Natural killer cell (primary cell): ENCODE results near the gene NCS1. TPM values are rescaled to one million over a fixed set of nuclear protein-coding genes. Genes with fewer than 3 reads are reported as not detected.

ENCODE experiments used
- ATAC-seq, 3 donors: fragments of 150-1000 bp in 2 of 3; fragments of 200-7000 bp in 1 of 3; cut with Tn5 transposase; 1 replicate in 1 of 3; 2 replicates in 2 of 3; pipeline ENCODE4 v1.10.0; 2021; ENCODE audit warnings: mild to moderate bottlenecking in 2 of 3, moderate library complexity in 2 of 3
- DNase-seq, 2 donors: peaks; one replicate each; pipeline versions ENCODE4 v3.0.0 to v3.0.0-alpha.2; 2013 to 2021; ENCODE audit warnings: mixed read lengths in 1 of 2
- H3K27ac ChIP-seq: one replicate; pipeline ENCODE4 v1.5.1; 2013; ENCODE audit warnings: mild to moderate bottlenecking, low read length
- H3K27me3 ChIP-seq: one replicate; pipeline ENCODE4 v1.6.1; 2013; ENCODE audit warnings: low read length; ENCODE audit not compliant: control insufficient read depth, insufficient read depth
- H3K36me3 ChIP-seq: one replicate; pipeline ENCODE4 v1.6.1; 2013; ENCODE audit warnings: low read length; ENCODE audit not compliant: control insufficient read depth, insufficient read depth
- H3K4me1 ChIP-seq: one replicate; pipeline ENCODE4 v1.6.1; 2013; ENCODE audit warnings: low read length; ENCODE audit not compliant: control insufficient read depth, insufficient read depth
- H3K4me3 ChIP-seq: one replicate; pipeline ENCODE4 v1.5.1; 2013; ENCODE audit warnings: low read length
- H3K9me3 ChIP-seq: one replicate; pipeline ENCODE4 v1.6.1; 2013; ENCODE audit warnings: low read length; ENCODE audit not compliant: control insufficient read depth, insufficient read depth
- H3K27ac Mint-ChIP-seq, 2 donors: one replicate each; pipeline ENCODE4 v1.8.0; 2022; ENCODE audit warnings: mild to moderate bottlenecking in 2 of 2, mixed read lengths in 2 of 2, moderate library complexity in 1 of 2
- H3K27me3 Mint-ChIP-seq, 2 donors: one replicate each; pipeline ENCODE4 v1.8.0; 2022; ENCODE audit warnings: low read depth in 2 of 2, mixed read lengths in 2 of 2
- H3K36me3 Mint-ChIP-seq: one replicate; pipeline ENCODE4 v1.8.0; 2022; ENCODE audit warnings: mixed read lengths
- H3K4me1 Mint-ChIP-seq, 2 donors: one replicate each; pipeline ENCODE4 v1.8.0; 2022; ENCODE audit warnings: mixed read lengths in 2 of 2
- H3K4me3 Mint-ChIP-seq: one replicate; pipeline ENCODE4 v1.8.0; 2022; ENCODE audit warnings: mild to moderate bottlenecking, moderate library complexity, mixed read lengths
- H3K9me3 Mint-ChIP-seq, 2 donors: one replicate each; pipeline ENCODE4 v1.8.0; 2022; ENCODE audit warnings: mixed read lengths in 2 of 2
- WGBS: methylation state at CpG from one replicate; pipeline ENCODE4 v1.1.7; 2013; ENCODE audit warnings: missing lambda C conversion rate; ENCODE audit not compliant: insufficient coverage; 5-methylcytosine and 5-hydroxymethylcytosine counted together
- intact Hi-C: fragments of 100-400 bp; cut with micrococcal nuclease; formaldehyde crosslinking; loops from one replicate; pipeline ENCODE4 v1.14.2; 2022
- total RNA-seq, 4 donors: library from RNA; stranded (reverse); fragments of 120-200 nt in 1 of 4; gene quantifications; one replicate each; pipeline versions ENCODE4 v1.2.3 to v1.2.4, GENCODE V29; 2013 to 2022
- TF ChIP-seq, protein P1 (sequence below): fragments of 200-600 bp; IDR thresholded peaks from one replicate; pipeline ENCODE4 v1.8.0; 2022; ENCODE audit warnings: antibody characterized with exemption

The NCS1 gene
- total RNA-seq, 3 donors from 2014 or later (not counting 1 experiment from before 2014, with no cell fraction given), result 1.4 to 2.4 (median 1.5) TPM

DNA sequence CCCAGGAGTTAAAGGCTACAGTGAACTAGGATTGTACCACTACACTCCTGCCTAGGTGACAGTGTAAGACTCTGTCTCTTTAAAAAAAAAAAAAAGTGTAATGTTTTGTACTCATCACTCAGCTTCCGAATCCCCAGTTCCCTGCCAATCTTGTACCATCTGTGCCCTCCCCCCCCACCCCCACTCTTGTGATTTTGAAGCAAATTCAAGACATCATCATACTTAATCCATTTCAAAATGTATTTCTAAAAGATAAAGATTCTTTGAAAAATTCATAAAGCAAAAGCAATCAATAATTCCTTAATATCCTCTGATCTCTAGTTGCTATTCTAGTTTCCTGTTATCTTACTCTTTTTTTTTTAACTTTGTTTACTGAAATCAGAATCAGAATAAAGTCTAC is 58.4 kb downstream of the NCS1 start:
- WGBS, result 57% methylated on average over 1 of the region's 1 CpG
- Histone ChIP-seq H3K4me3 (no peak overlapping the region), H3K27me3 (no peaks in the 10 kb centered on the region), H3K36me3 (no peaks in the 10 kb centered on the region), H3K9me3 (peaks cover 8% of the 10 kb centered on the region), H3K4me1 (no peaks in the 10 kb centered on the region), H3K27ac (no peak overlapping the region)
- Mint-ChIP-seq H3K36me3 (no peaks in the 10 kb centered on the region), H3K9me3 (no peaks in the 10 kb centered on the region), H3K27ac (no peak overlapping the region), H3K4me3 (no peak overlapping the region), H3K4me1 (peaks cover 0 to under 1% of the 10 kb centered on the region in 2 donors), H3K27me3 (no peaks in the 10 kb centered on the region)
- ATAC-seq (no peak), DNase-seq (no peak)
- TF ChIP-seq, protein P1, sequence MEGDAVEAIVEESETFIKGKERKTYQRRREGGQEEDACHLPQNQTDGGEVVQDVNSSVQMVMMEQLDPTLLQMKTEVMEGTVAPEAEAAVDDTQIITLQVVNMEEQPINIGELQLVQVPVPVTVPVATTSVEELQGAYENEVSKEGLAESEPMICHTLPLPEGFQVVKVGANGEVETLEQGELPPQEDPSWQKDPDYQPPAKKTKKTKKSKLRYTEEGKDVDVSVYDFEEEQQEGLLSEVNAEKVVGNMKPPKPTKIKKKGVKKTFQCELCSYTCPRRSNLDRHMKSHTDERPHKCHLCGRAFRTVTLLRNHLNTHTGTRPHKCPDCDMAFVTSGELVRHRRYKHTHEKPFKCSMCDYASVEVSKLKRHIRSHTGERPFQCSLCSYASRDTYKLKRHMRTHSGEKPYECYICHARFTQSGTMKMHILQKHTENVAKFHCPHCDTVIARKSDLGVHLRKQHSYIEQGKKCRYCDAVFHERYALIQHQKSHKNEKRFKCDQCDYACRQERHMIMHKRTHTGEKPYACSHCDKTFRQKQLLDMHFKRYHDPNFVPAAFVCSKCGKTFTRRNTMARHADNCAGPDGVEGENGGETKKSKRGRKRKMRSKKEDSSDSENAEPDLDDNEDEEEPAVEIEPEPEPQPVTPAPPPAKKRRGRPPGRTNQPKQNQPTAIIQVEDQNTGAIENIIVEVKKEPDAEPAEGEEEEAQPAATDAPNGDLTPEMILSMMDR, result no peak
- intact Hi-C loops, result loop anchor here (10.0 kb wide), 1 partner anchor 56 kb away; the partner anchor contains the start of gene NCS1

DNA sequence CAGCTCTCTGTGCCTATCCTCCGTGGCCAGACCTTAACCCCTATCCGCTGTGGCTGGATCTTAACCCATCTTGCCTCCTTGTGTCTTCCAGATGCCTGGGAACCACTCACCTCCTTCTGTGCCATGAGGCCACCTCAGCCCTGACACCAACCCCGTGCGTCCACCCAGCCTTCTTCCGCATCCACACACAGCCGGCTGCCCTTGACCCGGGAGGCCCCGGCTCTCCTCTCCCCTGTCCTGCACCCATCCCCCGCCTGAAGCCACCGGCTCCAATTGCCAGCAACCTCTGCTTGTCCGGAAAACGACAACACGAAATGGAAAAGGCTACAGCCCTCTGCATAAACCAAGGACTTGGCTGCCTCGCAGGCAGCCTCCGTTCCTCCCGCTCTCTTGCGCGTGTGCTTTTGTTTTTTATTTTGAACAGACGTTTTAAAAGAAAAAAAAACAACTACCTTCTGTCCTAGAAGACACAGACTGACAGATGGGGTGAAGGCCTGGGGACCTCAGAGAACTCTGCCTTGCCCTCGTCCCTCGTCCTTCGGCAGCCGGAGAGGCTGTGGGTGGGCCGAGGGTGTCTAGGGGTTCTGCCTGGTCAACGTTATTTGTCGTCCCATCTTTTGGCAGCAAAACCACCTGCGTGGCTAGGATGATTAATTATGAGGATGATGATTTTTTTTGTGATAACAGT is 60.8 kb downstream of the NCS1 start:
- H3K4me3 ChIP-seq, result no peak overlapping the region
- TF ChIP-seq, protein P1, result no peak
- Mint-ChIP-seq H3K4me3 (no peak overlapping the region), H3K27me3 (no peaks in the 10 kb centered on the region), H3K27ac (no peak overlapping the region), H3K4me1 (peaks cover 4 to 5% of the 10 kb centered on the region in 2 donors), H3K36me3 (no peaks in the 10 kb centered on the region), H3K9me3 (no peaks in the 10 kb centered on the region)
- H3K27me3 ChIP-seq, result no peaks in the 10 kb centered on the region
- DNase-seq, result no peak
- H3K27ac ChIP-seq, result no peak overlapping the region
- H3K4me1 ChIP-seq, result peaks cover 8% of the 10 kb centered on the region
- intact Hi-C loops, result loop anchor here (10.0 kb wide), 1 partner anchor 58 kb away; the partner anchor contains the start of gene NCS1
- ATAC-seq, result no peak
- H3K9me3 ChIP-seq, result peaks cover 3% of the 10 kb centered on the region
- no peaks in the 10 kb centered on the region for H3K36me3 ChIP-seq
- WGBS, result 93% methylated on average over 26 of the region's 27 CpGs

DNA sequence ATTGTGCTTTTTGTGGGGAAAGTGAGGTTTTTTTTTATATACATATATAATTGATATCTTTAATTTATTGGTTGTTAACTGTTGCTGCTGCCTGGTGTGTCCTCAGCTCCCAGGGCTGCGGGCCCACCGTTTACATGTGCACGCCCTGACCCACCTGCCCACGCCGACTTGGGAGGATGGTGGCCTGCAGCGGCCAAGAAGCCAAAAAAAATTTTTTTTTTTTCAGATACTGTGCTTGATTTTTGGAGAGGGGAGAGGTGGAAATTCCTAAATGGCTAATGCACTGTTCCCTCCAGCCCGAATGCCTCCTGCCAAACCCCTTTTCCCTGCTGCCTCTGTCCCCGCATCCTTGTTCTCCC is 61.4 kb downstream of the NCS1 start:
- Histone ChIP-seq H3K9me3 (no peaks in the 10 kb centered on the region), H3K36me3 (no peaks in the 10 kb centered on the region), H3K27ac (no peak overlapping the region), H3K4me1 (peaks cover 8% of the 10 kb centered on the region), H3K4me3 (no peak overlapping the region), H3K27me3 (no peaks in the 10 kb centered on the region)
- no peak for ATAC-seq
- TF ChIP-seq, protein P1, result no peak
- intact Hi-C loops, result loop anchor here (10.0 kb wide), 1 partner anchor 59 kb away; the partner anchor contains the start of gene NCS1
- Mint-ChIP-seq H3K36me3 (no peaks in the 10 kb centered on the region), H3K27me3 (no peaks in the 10 kb centered on the region), H3K9me3 (no peaks in the 10 kb centered on the region), H3K4me3 (no peak overlapping the region), H3K27ac (no peak overlapping the region), H3K4me1 (peaks cover 4 to 5% of the 10 kb centered on the region in 2 donors)
- no peak for DNase-seq
- 96% methylated on average over 8 of the region's 8 CpGs for WGBS
